OCI-M1 (cell line): ENCODE results near the gene TMEM150C.
"Not testable (repeated sequence)": the region's sequence is repeated elsewhere in the genome, so short reads cannot be mapped to it uniquely, and the experiment has no call there.

Source experiments
- DNase-seq: peaks from one replicate; lab custom pipeline; 2025; lab: John Stamatoyannopoulos, UW

The TMEM150C gene

GRCh38 chr4:82569076-82569475, 7.3 kb upstream of the TMEM150C start:
- DNase-seq, result no peak

DNA sequence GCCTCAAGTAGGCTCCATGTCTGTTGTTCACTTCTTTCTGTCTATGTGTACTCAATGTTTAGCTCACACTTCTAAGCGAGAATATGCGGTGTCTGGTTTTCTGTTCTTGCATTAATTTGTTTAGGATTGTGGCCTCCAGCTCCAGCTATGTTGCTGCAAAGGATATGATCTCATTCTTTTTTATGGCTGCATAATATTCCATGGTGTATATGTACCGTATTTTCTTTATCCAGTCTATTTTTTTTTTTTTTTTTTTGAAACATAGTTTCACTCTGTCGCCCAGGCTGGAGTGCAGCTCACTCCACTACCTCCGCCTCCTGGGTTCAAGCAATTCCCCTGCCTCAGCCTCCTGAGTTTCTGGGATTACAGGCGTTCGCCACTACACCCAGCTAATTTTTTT, 5.7 kb upstream of the TMEM150C start:
- no peak for DNase-seq

DNA sequence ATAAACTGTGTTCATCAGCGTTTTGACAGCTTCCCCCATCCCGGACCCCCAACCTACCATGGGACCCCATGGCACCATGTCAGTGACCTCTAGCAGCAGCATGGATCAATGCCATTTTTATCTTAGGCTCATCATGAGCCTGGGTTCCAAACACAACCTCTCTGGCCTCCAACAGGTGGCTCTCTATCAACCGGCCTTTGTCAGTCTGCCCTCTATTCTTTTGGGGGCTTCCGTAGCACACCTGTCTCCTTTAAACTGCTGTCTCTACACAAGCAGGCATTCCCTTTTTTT, 721 bp upstream of the TMEM150C start:
- no peak for DNase-seq

DNA sequence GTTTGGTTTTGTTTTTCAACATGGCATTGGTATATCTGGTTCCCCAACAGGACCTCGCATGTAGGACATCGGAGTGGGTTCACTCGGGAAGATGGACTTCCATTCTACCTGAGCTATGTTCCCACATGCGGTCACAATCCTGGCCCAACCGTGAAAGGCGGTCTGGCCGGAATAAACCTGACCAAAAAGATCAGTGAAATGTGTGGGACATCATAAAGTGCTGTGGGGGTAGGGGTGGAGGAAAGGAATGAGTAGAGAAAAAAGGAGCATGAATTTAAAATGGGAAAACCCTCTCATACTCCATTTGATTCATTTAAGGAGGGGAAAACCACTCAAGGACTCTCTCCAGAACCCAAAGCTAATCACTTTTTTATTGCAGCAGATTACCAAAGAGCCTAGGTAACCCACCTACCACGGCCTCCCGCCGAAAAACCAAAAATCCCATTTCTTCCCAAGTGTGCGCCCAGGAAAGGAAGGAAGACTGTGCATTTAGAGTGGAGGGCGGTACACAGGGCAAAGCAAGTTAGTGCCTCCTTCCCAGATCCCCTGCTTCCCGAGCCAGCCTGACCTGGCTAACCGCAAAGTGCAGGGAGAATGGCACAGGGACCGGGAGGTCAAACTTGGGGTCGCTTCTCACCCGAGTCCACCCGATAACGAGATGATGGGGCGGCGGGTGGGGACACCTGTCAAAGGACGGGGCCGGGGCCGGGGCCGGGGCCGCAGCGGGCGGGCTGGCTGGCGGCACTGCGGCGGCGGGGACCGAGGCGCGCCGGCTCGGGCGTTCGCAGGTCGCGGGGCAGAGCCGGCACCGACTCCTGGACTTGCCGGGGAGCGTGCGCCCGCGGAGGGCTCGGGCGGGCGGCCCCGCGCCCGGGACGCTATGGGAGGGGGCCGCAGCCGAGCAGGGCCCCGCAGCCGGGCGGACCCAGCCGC, 669 bp downstream of the TMEM150C start:
- no peak for DNase-seq

DNA sequence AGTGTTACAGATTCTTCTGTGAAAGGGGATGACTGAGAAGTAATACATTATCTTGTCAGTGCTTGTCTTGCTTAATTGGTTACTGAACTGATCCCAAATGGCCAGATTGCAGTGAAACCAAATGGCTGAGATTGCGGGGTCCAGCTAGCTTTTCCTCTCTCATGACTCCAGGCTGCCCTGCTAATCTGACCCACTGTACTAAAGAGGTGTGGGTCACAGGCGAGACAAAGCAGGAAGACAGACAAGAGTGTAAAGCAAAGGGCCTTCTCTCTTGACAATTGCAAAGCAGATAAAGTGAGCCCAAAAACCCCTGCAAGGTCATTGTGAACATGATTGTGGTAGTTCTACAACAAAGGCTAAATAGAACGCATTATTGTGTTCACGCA, 2.1 kb downstream of the TMEM150C start:
- DNase-seq, result no peak

DNA sequence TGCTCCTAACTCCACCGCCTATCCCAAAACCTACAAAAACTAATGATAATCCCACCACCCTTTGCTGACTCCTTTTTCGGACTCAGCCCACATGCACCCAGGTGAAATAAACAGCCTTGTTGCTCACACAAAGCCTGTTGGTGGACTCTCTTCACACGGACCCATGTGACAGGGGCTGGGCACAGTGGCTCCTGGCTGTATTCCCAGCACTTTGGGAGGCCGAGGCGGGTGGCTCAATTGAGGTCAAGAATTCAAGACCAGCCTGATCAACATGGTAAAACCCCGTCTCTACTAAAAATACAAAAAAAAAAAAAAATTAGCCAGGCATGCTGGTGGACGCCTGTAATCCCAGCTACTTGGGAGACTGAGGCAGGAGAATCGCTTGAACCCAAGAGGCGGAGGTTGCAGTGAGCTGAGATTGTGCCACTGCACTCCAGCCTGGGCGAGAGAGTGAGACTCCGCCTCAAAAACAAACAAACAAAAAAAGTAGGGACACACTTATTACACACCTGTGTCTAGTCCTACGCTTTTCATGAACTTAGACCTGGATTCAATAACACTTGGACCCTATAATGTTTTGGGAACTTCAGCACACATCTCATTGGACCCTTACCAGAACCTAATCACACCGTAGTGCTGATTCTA, 2.6 kb downstream of the TMEM150C start:
- DNase-seq, result not testable (repeated sequence)

GRCh38 chr4:82555276-82555675, 6.5 kb downstream of the TMEM150C start:
- DNase-seq, result peak; percentile 39

- no peak for DNase-seq
Observed at GRCh38 chr4:82553020-82553419, 8.8 kb downstream of the TMEM150C start.

GRCh38 chr4:82551734-82552133, 10.1 kb downstream of the TMEM150C start:
- no peak for DNase-seq

DNA sequence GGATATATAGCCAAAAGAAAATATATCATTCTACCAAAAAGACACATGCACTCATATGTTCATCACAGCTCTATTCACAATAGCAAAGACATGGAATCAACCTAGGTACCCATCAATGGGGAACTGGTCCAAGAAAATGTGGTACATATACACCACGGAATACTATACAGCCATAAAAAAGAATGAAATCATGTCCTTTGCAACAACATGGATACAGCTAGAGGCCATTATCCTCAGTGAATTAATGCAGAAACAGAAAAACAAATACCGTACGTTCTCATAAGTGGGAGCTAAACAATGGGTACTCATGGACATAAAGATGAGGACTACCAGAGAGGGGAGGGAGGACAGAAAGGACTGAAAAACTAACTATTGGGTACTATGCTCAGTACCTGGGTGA, 13.9 kb downstream of the TMEM150C start:
- DNase-seq, result not testable (repeated sequence)

GRCh38 chr4:82543131-82543530, 18.7 kb downstream of the TMEM150C start:
- DNase-seq, result no peak

- DNase-seq, result no peak
Observed at GRCh38 chr4:82542642-82543041, 19.1 kb downstream of the TMEM150C start.

GRCh38 chr4:82529322-82529721, 32.5 kb downstream of the TMEM150C start:
- no peak for DNase-seq

- DNase-seq, result no peak
Observed at GRCh38 chr4:82528868-82529267, 32.9 kb downstream of the TMEM150C start.

- no peak for DNase-seq
Observed at GRCh38 chr4:82528074-82528473, 33.7 kb downstream of the TMEM150C start.

DNA sequence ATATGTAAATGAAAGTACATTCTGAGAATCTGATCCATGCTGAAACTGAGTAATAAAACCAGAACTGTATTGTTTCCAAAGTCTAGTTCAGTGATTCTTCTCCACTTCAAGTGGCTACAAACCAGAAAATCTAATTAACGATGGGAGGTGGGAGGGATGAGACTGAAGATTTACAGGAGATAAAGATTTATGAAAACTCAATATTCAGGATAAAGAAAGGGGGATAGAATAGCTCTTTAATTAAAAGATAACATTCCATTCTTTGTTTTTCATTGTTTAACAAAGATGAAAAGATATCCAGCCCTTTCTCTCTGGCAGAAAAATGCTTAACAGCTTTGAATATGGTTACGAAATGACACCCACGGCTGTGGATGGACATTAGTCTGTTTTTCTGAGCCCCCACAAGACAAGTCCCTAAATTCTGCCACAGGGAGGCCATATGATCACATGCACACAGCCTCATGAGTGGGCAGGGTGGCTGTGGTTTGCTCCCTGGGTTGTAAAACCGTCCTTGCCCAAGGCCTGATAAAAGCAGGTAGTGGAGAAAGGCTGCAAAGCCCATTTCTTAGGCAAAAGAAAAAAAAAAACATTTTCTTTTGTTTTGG, 36.4 kb downstream of the TMEM150C start:
- DNase-seq, result peak; percentile 51

DNA sequence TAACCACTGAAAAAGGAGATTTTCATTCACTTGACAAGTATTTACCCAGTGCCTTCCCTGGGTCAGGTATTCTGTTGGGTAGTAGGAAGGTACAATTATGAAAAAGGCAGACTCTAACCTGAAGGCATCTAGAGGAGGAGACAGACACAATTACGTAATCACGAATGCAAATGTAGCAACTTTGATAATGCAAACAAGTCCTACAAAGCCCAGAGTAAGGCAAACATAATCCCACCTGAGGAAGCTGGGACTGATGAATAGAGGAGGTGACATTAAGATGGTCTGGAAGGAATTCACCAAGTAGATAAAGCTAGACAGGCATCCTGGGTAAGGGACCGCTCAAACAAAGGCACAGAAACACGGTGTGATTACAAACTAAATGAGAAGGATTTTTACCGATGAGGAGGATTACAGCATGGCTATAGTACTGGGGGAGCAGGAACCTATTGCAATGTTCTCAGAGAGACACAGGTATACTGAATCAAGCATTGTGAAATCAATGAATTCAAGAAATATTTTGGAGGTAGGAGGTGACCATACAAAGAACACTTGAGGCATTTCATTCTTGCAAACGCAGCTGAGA, 37.1 kb downstream of the TMEM150C start:
- peak; percentile 9 for DNase-seq

GRCh38 chr4:82523179-82523578, 38.6 kb downstream of the TMEM150C start:
- DNase-seq, result no peak

DNA sequence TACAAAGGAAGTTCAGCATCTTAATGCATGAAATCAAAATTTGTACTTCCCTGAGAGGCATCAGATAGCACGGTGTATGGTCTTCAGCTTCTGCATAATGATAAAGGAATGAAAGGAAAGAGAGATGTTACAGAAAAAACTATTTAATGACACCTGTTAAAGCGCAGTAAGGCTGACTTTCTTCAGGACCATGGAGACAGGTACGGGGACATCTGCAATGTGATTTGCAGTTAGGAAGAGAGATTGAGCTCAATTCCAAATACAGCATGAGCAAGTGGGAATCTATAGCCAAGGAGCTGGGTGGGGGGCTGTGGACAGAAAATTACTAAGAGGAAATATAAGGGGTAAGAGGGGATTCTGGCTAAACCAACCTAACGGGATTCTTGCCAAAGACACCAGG, 39.3 kb downstream of the TMEM150C start:
- DNase-seq, result no peak

- DNase-seq, result no peak
Observed at GRCh38 chr4:82521283-82521682, 40.5 kb downstream of the TMEM150C start.

- DNase-seq, result peak; percentile 46
Observed at GRCh38 chr4:82519776-82520175, 42.0 kb downstream of the TMEM150C start.

GRCh38 chr4:82519072-82519471, 42.7 kb downstream of the TMEM150C start:
- DNase-seq, result no peak

DNA sequence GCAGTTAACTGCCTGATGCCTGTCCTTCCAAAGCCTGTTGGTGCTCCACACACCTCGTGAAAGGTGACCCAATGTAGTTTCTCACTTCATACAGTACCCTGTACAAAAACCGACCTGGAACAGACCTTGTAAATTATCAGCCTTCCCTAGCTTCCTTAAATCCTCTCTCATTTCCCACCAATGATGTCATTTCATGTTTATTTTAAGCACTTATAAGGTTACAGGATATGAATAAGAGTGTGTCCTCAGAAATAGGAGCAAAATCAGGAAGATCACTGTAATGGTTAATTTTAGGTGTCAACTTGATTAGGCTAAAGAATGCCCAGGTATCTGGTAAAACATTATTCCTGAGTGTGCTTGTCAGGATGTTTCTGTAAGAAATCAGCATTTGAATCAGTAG, 44.7 kb downstream of the TMEM150C start:
- no peak for DNase-seq
